Activated CD4-positive, alpha-beta T cell treated with anti-CD3 and anti-CD28 coated beads for 36 hours (primary cell): Measurements from ENCODE around the gene SH2D3A. TPM values are rescaled to one million over a fixed set of nuclear protein-coding genes. Genes with fewer than 3 reads are reported as not detected.
"Not testable (repeated sequence)": the region's sequence is repeated elsewhere in the genome, so short reads cannot be mapped to it uniquely, and the experiment has no call there.

Source experiments
- ATAC-seq: fragments of 200-7000 bp; cut with Tn5 transposase; one replicate; pipeline ENCODE4 v1.10.0; 2021; ENCODE audit warnings: mild to moderate bottlenecking, moderate library complexity
- CTCF ChIA-PET: fragments of 350-600 bp; sonication (Branson Sonifier 250); formaldehyde crosslinking; loops from one replicate; lab custom pipeline; 2021; ENCODE audit warnings: antibody characterized with exemption; lab: Charles Lee
- POLR2A ChIA-PET: fragments of 350-600 bp; sonication (Branson Sonifier 250); formaldehyde crosslinking; loops from one replicate; lab custom pipeline; 2021; ENCODE audit warnings: antibody characterized with exemption, inconsistent platforms; lab: Charles Lee
- DNase-seq: peaks from one replicate; pipeline ENCODE4 v3.0.0-alpha.2; 2020
- H3K27ac Mint-ChIP-seq: one replicate; pipeline ENCODE4 v1.8.0; 2021; ENCODE audit warnings: mixed read lengths
- H3K27me3 Mint-ChIP-seq: one replicate; pipeline ENCODE4 v1.8.0; 2021; ENCODE audit warnings: mixed read lengths
- H3K36me3 Mint-ChIP-seq: one replicate; pipeline ENCODE4 v1.8.0; 2021; ENCODE audit warnings: low read depth, mixed read lengths
- H3K4me1 Mint-ChIP-seq: one replicate; pipeline ENCODE4 v1.8.0; 2021; ENCODE audit warnings: mixed read lengths
- H3K4me3 Mint-ChIP-seq: one replicate; pipeline ENCODE4 v1.8.0; 2021; ENCODE audit warnings: mild to moderate bottlenecking, moderate library complexity, mixed read lengths
- H3K9me3 Mint-ChIP-seq: one replicate; pipeline ENCODE4 v1.8.0; 2021; ENCODE audit warnings: low read depth, mixed read lengths
- intact Hi-C, 2 experiments: fragments of 100-400 bp; cut with DNase I in 1 of 2; cut with micrococcal nuclease in 1 of 2; formaldehyde crosslinking; loops; one replicate each; pipeline versions ENCODE4 v1.14.2 to v1.15.1; 2022 to 2024; cut with DNase I, micrococcal nuclease
- total RNA-seq, 2 experiments: library from RNA; stranded (reverse); gene quantifications; one replicate each; pipeline ENCODE4 v1.2.3, GENCODE V29; 2021

Gene SH2D3A
- total RNA-seq, 2 experiments from 2014 or later = 20.7 to 23.2 TPM

GRCh38 chr19:6773323-6773931, 6.2 kb upstream of the SH2D3A start:
- H3K27me3 Mint-ChIP-seq = no peaks in the 10 kb centered on the region
- peaks cover 38% of the 10 kb centered on the region for H3K36me3 Mint-ChIP-seq
- H3K4me1 Mint-ChIP-seq = peaks cover 54% of the 10 kb centered on the region
- ATAC-seq (peak; percentile 50), DNase-seq (peak; percentile 84)
- ChIA-PET CTCF (interaction anchor here (0.6 to 2.8 kb wide), 6 partner anchors 8 to 91 kb away, joined by 3 to 11 read pairs (median 8); no protein-coding TSS in a partner anchor), POLR2A (interaction anchor here (0.5 to 2.6 kb wide), 7 partner anchors 18 to 571 kb away, joined by 3 to 18 read pairs (median 4); partner anchors contain the start of gene TNFSF14)
- intact Hi-C loops = loop anchor here (1.0 to 2.0 kb wide), 4 partner anchors 28 to 313 kb away; partner anchors contain the start of gene GPR108 (in 1 of the 2)
- peaks cover 4% of the 10 kb centered on the region for H3K9me3 Mint-ChIP-seq
- H3K27ac Mint-ChIP-seq = peak overlapping the region; percentile 98
- peak overlapping the region; percentile 97 for H3K4me3 Mint-ChIP-seq

- Mint-ChIP-seq H3K4me1 (peaks cover 54% of the 10 kb centered on the region), H3K4me3 (peak overlapping the region; percentile 97), H3K27me3 (no peaks in the 10 kb centered on the region), H3K9me3 (peaks cover 4% of the 10 kb centered on the region), H3K27ac (peak overlapping the region; percentile 98), H3K36me3 (peaks cover 33% of the 10 kb centered on the region)
- intact Hi-C loops = loop anchor here (1.0 to 2.0 kb wide), 7 partner anchors 28 to 313 kb away; partner anchors contain the start of genes GPR108 (in 1 of the 2) and TRIP10 (in 1 of the 2)
- ChIA-PET CTCF (interaction anchor here (0.6 to 2.8 kb wide), 16 partner anchors 8 to 674 kb away, joined by 3 to 11 read pairs (median 4); partner anchors contain the start of gene GPR108), POLR2A (interaction anchor here (0.5 to 2.6 kb wide), 9 partner anchors 8 to 572 kb away, joined by 3 to 18 read pairs (median 3); partner anchors contain the start of gene TNFSF14)
- ATAC-seq = no peak
- no peak for DNase-seq
Observed at GRCh38 chr19:6772866-6773322, 5.7 kb upstream of the SH2D3A start.

GRCh38 chr19:6772028-6772865, 5.0 kb upstream of the SH2D3A start, which contains the start of gene VAV1:
Gene VAV1 (plus strand): TSS chr19:6772708. CDS start chr19:6772808, 100 bp downstream.
- POLR2A ChIA-PET = interaction anchor here (0.5 to 2.6 kb wide), 8 partner anchors 8 to 256 kb away, joined by 3 to 18 read pairs (median 3); no protein-coding TSS in a partner anchor
- H3K4me1 Mint-ChIP-seq = peaks cover 50% of the 10 kb centered on the region
- H3K27me3 Mint-ChIP-seq = no peaks in the 10 kb centered on the region
- H3K9me3 Mint-ChIP-seq = peaks cover 4% of the 10 kb centered on the region
- H3K4me3 Mint-ChIP-seq = peak within 1 kb of the TSS; percentile 97
- intact Hi-C loops = loop anchor here (1.0 to 2.0 kb wide), 5 partner anchors 29 to 94 kb away; partner anchors contain the start of gene TRIP10 (in 1 of the 2)
- ATAC-seq (peak; percentile 43), DNase-seq (peak; percentile 92)
- H3K27ac Mint-ChIP-seq = peak within 1 kb of the TSS; percentile 98
- CTCF ChIA-PET = interaction anchor here (0.5 to 2.8 kb wide), 16 partner anchors 9 to 812 kb away, joined by 3 to 11 read pairs (median 4); partner anchors contain the start of gene GPR108
- peaks cover 29% of the 10 kb centered on the region for H3K36me3 Mint-ChIP-seq

- not testable (repeated sequence) for DNase-seq, ATAC-seq, H3K9me3 Mint-ChIP-seq, H3K27me3 Mint-ChIP-seq
- intact Hi-C loops = loop anchor here (1.0 to 2.0 kb wide), 5 partner anchors 30 to 93 kb away; partner anchors contain the start of gene TRIP10 (in 1 of the 2)
- Mint-ChIP-seq H3K4me1 (peaks cover 46% of the 10 kb centered on the region), H3K4me3 (peak overlapping the region; percentile 97), H3K27ac (peak overlapping the region; percentile 98), H3K36me3 (peaks cover 24% of the 10 kb centered on the region)
- CTCF ChIA-PET = interaction anchor here (0.5 to 2.8 kb wide), 8 partner anchors 19 to 813 kb away, joined by 3 to 11 read pairs (median 7); partner anchors contain the start of gene GPR108
- POLR2A ChIA-PET = interaction anchor here (0.7 to 1.2 kb wide), 3 partner anchors 32 to 119 kb away, joined by 3 read pairs; no protein-coding TSS in a partner anchor
Observed at GRCh38 chr19:6771648-6772027, 4.4 kb upstream of the SH2D3A start.

GRCh38 chr19:6769006-6769619, 1.9 kb upstream of the SH2D3A start:
- no peak for ATAC-seq

GRCh38 chr19:6768236-6768785, 1.1 kb upstream of the SH2D3A start:
- POLR2A ChIA-PET = interaction anchor here (0.8 to 1.0 kb wide), 2 partner anchors 30 to 45 kb away, joined by 3 to 6 read pairs; no protein-coding TSS in a partner anchor
- no peak for ATAC-seq
- Mint-ChIP-seq H3K27me3 (no peaks in the 10 kb centered on the region), H3K9me3 (no peaks in the 10 kb centered on the region), H3K4me1 (peaks cover 42% of the 10 kb centered on the region), H3K4me3 (peak overlapping the region; percentile 83), H3K36me3 (peaks cover 5% of the 10 kb centered on the region), H3K27ac (peak overlapping the region; percentile 94)
- peak; percentile 42 for DNase-seq
- CTCF ChIA-PET = interaction anchor here (0.6 to 2.5 kb wide), 10 partner anchors 11 to 251 kb away, joined by 3 to 12 read pairs (median 6); no protein-coding TSS in a partner anchor
- intact Hi-C loops = no loop called here

More at GRCh38 chr19:6769006-6769619, 1.9 kb upstream of the SH2D3A start:
- intact Hi-C loops = no loop called here
- POLR2A ChIA-PET = interaction anchor here (0.6 to 1.0 kb wide), 2 partner anchors 23 to 44 kb away, joined by 3 to 4 read pairs; no protein-coding TSS in a partner anchor
- Mint-ChIP-seq H3K36me3 (peaks cover 10% of the 10 kb centered on the region), H3K27ac (peak overlapping the region; percentile 72), H3K9me3 (no peaks in the 10 kb centered on the region), H3K27me3 (no peaks in the 10 kb centered on the region), H3K4me3 (no peak overlapping the region), H3K4me1 (peaks cover 45% of the 10 kb centered on the region)
- DNase-seq = no peak
- CTCF ChIA-PET = interaction anchor here (0.9 to 2.5 kb wide), 6 partner anchors 11 to 252 kb away, joined by 3 to 12 read pairs (median 6); no protein-coding TSS in a partner anchor

GRCh38 chr19:6767081-6767356, 216 bp downstream of the SH2D3A start:
- POLR2A ChIA-PET = interaction anchor here (0.6 kb wide), 1 partner anchor 31 kb away, joined by 3 read pairs; no protein-coding TSS in a partner anchor
- H3K36me3 Mint-ChIP-seq = peaks cover 5% of the 10 kb centered on the region
- H3K4me1 Mint-ChIP-seq = peaks cover 37% of the 10 kb centered on the region
- no peaks in the 10 kb centered on the region for H3K9me3 Mint-ChIP-seq
- H3K4me3 Mint-ChIP-seq = peak overlapping the region; percentile 83
- DNase-seq (no peak), ATAC-seq (peak; percentile 26)
- H3K27ac Mint-ChIP-seq = peak overlapping the region; percentile 94
- H3K27me3 Mint-ChIP-seq = no peaks in the 10 kb centered on the region
- intact Hi-C loops = loop anchor here (1.0 to 2.0 kb wide), 14 partner anchors 14 to 394 kb away; partner anchors contain the start of genes GPR108 (in 1 of the 2), TRIP10 (in 1 of the 2) and ZNF557 (in 1 of the 2)
- CTCF ChIA-PET = interaction anchor here (0.9 to 2.1 kb wide), 3 partner anchors 14 to 96 kb away, joined by 3 to 12 read pairs (median 3); no protein-coding TSS in a partner anchor

GRCh38 chr19:6766357-6767080, 716 bp downstream of the SH2D3A start:
- Mint-ChIP-seq H3K9me3 (no peaks in the 10 kb centered on the region), H3K27me3 (no peaks in the 10 kb centered on the region), H3K36me3 (peaks cover 5% of the 10 kb centered on the region), H3K4me1 (peaks cover 33% of the 10 kb centered on the region), H3K27ac (peak overlapping the region; percentile 94), H3K4me3 (peak overlapping the region; percentile 83)
- DNase-seq = peak; percentile 48
- ATAC-seq = no peak
- intact Hi-C loops = loop anchor here (1.0 to 2.0 kb wide), 14 partner anchors 13 to 393 kb away; partner anchors contain the start of genes GPR108 (in 1 of the 2), TRIP10 (in 1 of the 2) and ZNF557 (in 1 of the 2)
- POLR2A ChIA-PET = interaction anchor here (0.6 kb wide), 1 partner anchor 31 kb away, joined by 3 read pairs; no protein-coding TSS in a partner anchor
- CTCF ChIA-PET = interaction anchor here (0.9 to 1.0 kb wide), 2 partner anchors 15 to 97 kb away, joined by 3 read pairs; no protein-coding TSS in a partner anchor

- no peaks in the 10 kb centered on the region for H3K9me3 Mint-ChIP-seq
- no peak for ATAC-seq
- H3K27me3 Mint-ChIP-seq = no peaks in the 10 kb centered on the region
- H3K36me3 Mint-ChIP-seq = peaks cover 5% of the 10 kb centered on the region
- intact Hi-C loops = loop anchor here in 1 of 2 experiments (2.0 kb wide), 1 partner anchor 37 kb away; no protein-coding TSS in a partner anchor
- peak overlapping the region; percentile 83 for H3K4me3 Mint-ChIP-seq
- ChIA-PET CTCF (interaction anchor here (0.6 to 1.0 kb wide), 2 partner anchors 8 to 98 kb away, joined by 3 read pairs; no protein-coding TSS in a partner anchor), POLR2A (no interaction called here)
- H3K27ac Mint-ChIP-seq = peak overlapping the region; percentile 94
- peaks cover 33% of the 10 kb centered on the region for H3K4me1 Mint-ChIP-seq
- peak; percentile 36 for DNase-seq
Observed at GRCh38 chr19:6765738-6766356, 1.4 kb downstream of the SH2D3A start.
